K562 (cell line): ENCODE data around the gene IFTAP. TPM values are rescaled to one million over a fixed set of nuclear protein-coding genes. Genes with fewer than 3 reads are reported as not detected.

Experiments
- ADNP ChIP-seq: fragments of 200-800 bp; sonication (Bioruptor generic); IDR thresholded peaks from 2 replicates; pipeline ENCODE4 v1.6.1; 2016; ENCODE audit warnings: missing genetic modification characterization, missing compliant biosample characterization
- CBFA2T2 ChIP-seq: fragments of 450-650 bp; conservative IDR thresholded peaks from 2 replicates; pipeline ENCODE4 v1.6.1; 2017; ENCODE audit warnings: mild to moderate bottlenecking
- ELF4 ChIP-seq: fragments of 450-650 bp; formaldehyde crosslinking; IDR thresholded peaks from 2 replicates; pipeline ENCODE4 v1.4.0; 2022; ENCODE audit warnings: missing genetic modification characterization
- EP300 ChIP-seq: IDR thresholded peaks from 2 replicates; pipeline ENCODE4 v1.6.1; 2012; ENCODE audit warnings: low read length, improper control_type of control experiment
- KDM1A ChIP-seq, 2 experiments: fragments of 450-650 bp; IDR thresholded peaks; 2 replicates each; pipeline ENCODE4 v1.6.1; 2016; ENCODE audit warnings: mild to moderate bottlenecking in 2 of 2
- RCOR1 ChIP-seq, 2 experiments: IDR thresholded peaks; 2 replicates each; pipeline ENCODE4 v1.6.1; 2012; ENCODE audit warnings: low read depth in 2 of 2, low read length in 2 of 2, borderline replicate concordance in 1 of 2, improper control_type of control experiment in 1 of 2
- SMAD4 ChIP-seq: fragments of 250-450 bp; sonication (Bioruptor Pico); conservative IDR thresholded peaks from 2 replicates; pipeline ENCODE4 v1.8.0; 2021; ENCODE audit warnings: inconsistent platforms, mild to moderate bottlenecking, moderate library complexity
- TCF3 ChIP-seq: sonication (generic); formaldehyde crosslinking; IDR thresholded peaks from 2 replicates; pipeline ENCODE4 v1.4.0; 2020; ENCODE audit warnings: mild to moderate bottlenecking, missing genetic modification reagents
- ZC3H8 ChIP-seq: fragments of 450-650 bp; IDR thresholded peaks from 2 replicates; pipeline ENCODE4 v1.6.1; 2017
- polyA plus RNA-seq, 8 experiments: library from polyadenylated mRNA; depleted of rRNA in 4 of 8; stranded (reverse) in 5 of 8; unstranded in 3 of 8; fragments of >200 nt; fragmentation: Nextera tagmentation in 2 of 8; fragmentation: Illumina TruSeq in 1 of 8; extraction: Ambion mirVana in 2 of 8; extraction: Trizol in 1 of 8; gene quantifications; 2 replicates each; pipeline versions ENCODE4 v1.2.1 to v1.2.3, GENCODE V29; 2011 to 2014; ENCODE audit warnings: inconsistent platforms in 1 of 8, missing spikeins in 1 of 8
- total RNA-seq, 7 experiments: library from RNA; depleted of rRNA in 6 of 7; stranded (reverse); fragments of >200 nt in 6 of 7; fragmentation: Illumina TruSeq in 2 of 7; extraction: Trizol in 2 of 7; gene quantifications; 2 replicates each; pipeline versions ENCODE4 v1.2.1 to v1.2.3, GENCODE V29; 2011 to 2021; ENCODE audit warnings: low replicate concordance in 1 of 7
- TF ChIP-seq, protein P1 (sequence below): fragments of 200-800 bp; sonication (Bioruptor generic); IDR thresholded peaks from 2 replicates; pipeline ENCODE4 v1.6.1; 2017; ENCODE audit warnings: missing genetic modification characterization, missing compliant biosample characterization
- TF ChIP-seq, protein P2 (sequence below): sonication (generic); IDR thresholded peaks from 2 replicates; pipeline ENCODE4 v1.6.1; 2016
- TF ChIP-seq, protein P3 (sequence below): fragments of 250-450 bp; sonication (Bioruptor Pico); IDR thresholded peaks from 2 replicates; pipeline ENCODE4 v1.8.0; 2021; ENCODE audit warnings: borderline replicate concordance, mild to moderate bottlenecking, moderate library complexity; ENCODE audit not compliant: poor library complexity, severe bottlenecking

The IFTAP gene
- total and polyA plus RNA-seq, 9 of the 15 experiments (the other 6 are each of a cell fraction or from before 2014, with no cell fraction given): 9.2 to 30.0 (median 17.0) TPM

DNA sequence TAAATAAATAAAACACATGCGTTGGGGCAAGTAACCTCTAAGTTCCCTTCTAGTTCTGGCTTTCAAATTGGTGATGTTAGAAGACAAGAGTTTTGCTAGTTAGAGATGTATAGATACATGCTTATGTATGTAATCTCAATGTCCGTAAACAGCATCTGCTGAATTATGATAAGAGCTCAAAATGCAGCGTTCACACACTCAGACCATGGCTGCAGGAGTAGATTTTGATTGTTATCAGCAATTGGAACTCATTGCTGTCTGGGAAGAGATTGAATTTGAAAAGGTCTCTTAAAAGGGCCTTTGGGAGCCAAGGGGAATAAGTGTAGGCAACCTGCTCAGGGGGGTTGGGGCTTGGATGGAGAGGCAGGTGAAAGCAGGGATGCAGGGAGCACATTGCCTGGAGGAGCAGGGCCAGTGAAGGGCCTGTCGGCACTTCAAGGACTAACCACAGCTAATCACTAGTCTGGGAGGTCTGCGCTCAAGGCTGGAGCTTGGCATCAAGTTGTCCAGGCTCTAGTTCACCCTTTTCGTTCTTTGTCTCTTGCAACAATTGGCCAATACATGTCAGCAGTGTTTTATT, 29.2 kb upstream of the IFTAP start (continued):
- TF ChIP-seq, protein P1, sequence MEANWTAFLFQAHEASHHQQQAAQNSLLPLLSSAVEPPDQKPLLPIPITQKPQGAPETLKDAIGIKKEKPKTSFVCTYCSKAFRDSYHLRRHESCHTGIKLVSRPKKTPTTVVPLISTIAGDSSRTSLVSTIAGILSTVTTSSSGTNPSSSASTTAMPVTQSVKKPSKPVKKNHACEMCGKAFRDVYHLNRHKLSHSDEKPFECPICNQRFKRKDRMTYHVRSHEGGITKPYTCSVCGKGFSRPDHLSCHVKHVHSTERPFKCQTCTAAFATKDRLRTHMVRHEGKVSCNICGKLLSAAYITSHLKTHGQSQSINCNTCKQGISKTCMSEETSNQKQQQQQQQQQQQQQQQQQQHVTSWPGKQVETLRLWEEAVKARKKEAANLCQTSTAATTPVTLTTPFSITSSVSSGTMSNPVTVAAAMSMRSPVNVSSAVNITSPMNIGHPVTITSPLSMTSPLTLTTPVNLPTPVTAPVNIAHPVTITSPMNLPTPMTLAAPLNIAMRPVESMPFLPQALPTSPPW (CRISPR knock-in tag): peak; percentile 21; the same call in 1 of the 2 replicates
- TF ChIP-seq, protein P2, sequence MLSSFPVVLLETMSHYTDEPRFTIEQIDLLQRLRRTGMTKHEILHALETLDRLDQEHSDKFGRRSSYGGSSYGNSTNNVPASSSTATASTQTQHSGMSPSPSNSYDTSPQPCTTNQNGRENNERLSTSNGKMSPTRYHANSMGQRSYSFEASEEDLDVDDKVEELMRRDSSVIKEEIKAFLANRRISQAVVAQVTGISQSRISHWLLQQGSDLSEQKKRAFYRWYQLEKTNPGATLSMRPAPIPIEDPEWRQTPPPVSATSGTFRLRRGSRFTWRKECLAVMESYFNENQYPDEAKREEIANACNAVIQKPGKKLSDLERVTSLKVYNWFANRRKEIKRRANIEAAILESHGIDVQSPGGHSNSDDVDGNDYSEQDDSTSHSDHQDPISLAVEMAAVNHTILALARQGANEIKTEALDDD: peak; percentile 18; the same call in 1 of the 2 replicates
- TF ChIP-seq, protein P3, sequence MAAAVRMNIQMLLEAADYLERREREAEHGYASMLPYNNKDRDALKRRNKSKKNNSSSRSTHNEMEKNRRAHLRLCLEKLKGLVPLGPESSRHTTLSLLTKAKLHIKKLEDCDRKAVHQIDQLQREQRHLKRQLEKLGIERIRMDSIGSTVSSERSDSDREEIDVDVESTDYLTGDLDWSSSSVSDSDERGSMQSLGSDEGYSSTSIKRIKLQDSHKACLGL (CRISPR knock-in tag): no peak
- no peak for TF ChIP-seq ZC3H8
- peak; percentile 52; the same call in 1 of the 2 replicates for TF ChIP-seq ADNP
- peak in 1 of 2 experiments; percentile 87; a peak in 2 of 4 replicates for TF ChIP-seq RCOR1 (IDR thresholded peaks at IDR 0.05; ENCODE audit: borderline replicate concordance in 1 of 2, low read depth in 2 of 2, low read length in 2 of 2)
- TF ChIP-seq KDM1A (IDR thresholded peaks at IDR 0.05): peak; percentile 28 to 44; a peak in 3 of 4 replicates
- TF ChIP-seq SMAD4 (CRISPR knock-in tag): peak; percentile 67; the same call in 1 of the 2 replicates
- TF ChIP-seq EP300: peak; percentile 61; the same call in 1 of the 2 replicates
- TF ChIP-seq TCF3 (CRISPR knock-in tag): peak; percentile 43; the same call in 1 of the 2 replicates
- TF ChIP-seq CBFA2T2: peak; percentile 50
- 0 out of 2 replicates have a peak, but pooled peaks have one; percentile 8 for TF ChIP-seq ELF4 (CRISPR knock-in tag)
